IPS-20b (cell line): Measurements from ENCODE around the gene RPL7A.
"Not testable (repeated sequence)": the region's sequence is repeated elsewhere in the genome, so short reads cannot be mapped to it uniquely, and the experiment has no call there.

Experiments
- H3K27ac ChIP-seq: one replicate; pipeline ENCODE4 v1.5.1; 2013; ENCODE audit warnings: low read length
- H3K27me3 ChIP-seq: 2 replicates; pipeline ENCODE4 v1.6.1; 2013; ENCODE audit warnings: mild to moderate bottlenecking, low read length, inconsistent platforms; ENCODE audit not compliant: insufficient read depth
- H3K36me3 ChIP-seq: 2 replicates; pipeline ENCODE4 v1.6.1; 2013; ENCODE audit warnings: low read depth, mild to moderate bottlenecking, inconsistent platforms, low read length, moderate library complexity; ENCODE audit not compliant: insufficient read depth
- H3K4me1 ChIP-seq: 2 replicates; pipeline ENCODE4 v1.6.1; 2013; ENCODE audit warnings: mild to moderate bottlenecking, control low read depth, inconsistent platforms, low read length, moderate library complexity; ENCODE audit not compliant: insufficient read depth
- H3K4me3 ChIP-seq: 2 replicates; pipeline ENCODE4 v1.5.1; 2013; ENCODE audit warnings: mild to moderate bottlenecking, low read length, inconsistent platforms
- H3K9ac ChIP-seq: 2 replicates; pipeline ENCODE4 v1.6.1; 2013; ENCODE audit warnings: low read depth, mild to moderate bottlenecking, inconsistent platforms, low read length, moderate library complexity
- H3K9me3 ChIP-seq: 2 replicates; pipeline ENCODE4 v1.6.1; 2013; ENCODE audit warnings: mild to moderate bottlenecking, low read depth, low read length, inconsistent platforms; ENCODE audit not compliant: insufficient read depth

The RPL7A gene

GRCh38 chr9:133347985-133348717 lies at the start of gene RPL7A, which contains the start of gene MED22:
TSS of gene RPL7A (plus strand) at chr9:133348218. CDS start at chr9:133348244, 26 bp downstream.
TSS of gene MED22 (minus strand) at chr9:133348131. CDS start at chr9:133346662, 1,469 bp downstream.
- no peaks in the 10 kb centered on the region for H3K27me3 ChIP-seq
- peak within 1 kb of the TSS; percentile 100 for H3K9ac ChIP-seq
- no peaks in the 10 kb centered on the region for H3K9me3 ChIP-seq
- peaks cover 81% of the 10 kb centered on the region for H3K36me3 ChIP-seq
- H3K27ac ChIP-seq = peak within 1 kb of the TSS; percentile 94
- H3K4me1 ChIP-seq = no peaks in the 10 kb centered on the region
- peak within 1 kb of the TSS; percentile 87 for H3K4me3 ChIP-seq

- not testable (repeated sequence) for H3K4me1 ChIP-seq, H3K36me3 ChIP-seq, H3K9me3 ChIP-seq, H3K4me3 ChIP-seq, H3K9ac ChIP-seq, H3K27ac ChIP-seq, H3K27me3 ChIP-seq
Measured at GRCh38 chr9:133299996-133300395, 48.0 kb upstream of the RPL7A start.

- no peak overlapping the region for H3K27ac ChIP-seq
- no peaks in the 10 kb centered on the region for H3K36me3 ChIP-seq
- H3K27me3 ChIP-seq = no peaks in the 10 kb centered on the region
- H3K4me3 ChIP-seq = no peak overlapping the region
- no peaks in the 10 kb centered on the region for H3K9me3 ChIP-seq
- no peaks in the 10 kb centered on the region for H3K4me1 ChIP-seq
- H3K9ac ChIP-seq = no peak overlapping the region
Measured at GRCh38 chr9:133301253-133302230, 46.5 kb upstream of the RPL7A start.

GRCh38 chr9:133303266-133304157 lies 44.5 kb upstream of the RPL7A start:
- no peaks in the 10 kb centered on the region for H3K9me3 ChIP-seq
- H3K9ac ChIP-seq = no peak overlapping the region
- peaks cover 4% of the 10 kb centered on the region; the same call in 1 of the 2 replicates for H3K27me3 ChIP-seq

GRCh38 chr9:133304158-133304470 lies 43.9 kb upstream of the RPL7A start:
- no peak overlapping the region for H3K9ac ChIP-seq
- H3K27ac ChIP-seq = no peak overlapping the region
- no peaks in the 10 kb centered on the region for H3K9me3 ChIP-seq
- H3K4me3 ChIP-seq = no peak overlapping the region
- no peaks in the 10 kb centered on the region for H3K36me3 ChIP-seq
- peaks cover 4% of the 10 kb centered on the region; the same call in 1 of the 2 replicates for H3K27me3 ChIP-seq
- H3K4me1 ChIP-seq = no peaks in the 10 kb centered on the region

More at GRCh38 chr9:133303266-133304157, 44.5 kb upstream of the RPL7A start:
- H3K4me1 ChIP-seq = no peaks in the 10 kb centered on the region
- no peak overlapping the region for H3K27ac ChIP-seq
- no peaks in the 10 kb centered on the region for H3K36me3 ChIP-seq
- no peak overlapping the region for H3K4me3 ChIP-seq

- no peak overlapping the region for H3K9ac ChIP-seq
- H3K9me3 ChIP-seq = no peaks in the 10 kb centered on the region
- H3K4me3 ChIP-seq = no peak overlapping the region
- no peaks in the 10 kb centered on the region for H3K4me1 ChIP-seq
- H3K27me3 ChIP-seq = peaks cover 4% of the 10 kb centered on the region; the same call in 1 of the 2 replicates
- no peaks in the 10 kb centered on the region for H3K36me3 ChIP-seq
- no peak overlapping the region for H3K27ac ChIP-seq
Measured at GRCh38 chr9:133304477-133305377, 43.3 kb upstream of the RPL7A start.

GRCh38 chr9:133305731-133306130 lies 42.3 kb upstream of the RPL7A start:
- H3K4me1 ChIP-seq = no peaks in the 10 kb centered on the region
- peaks cover 4% of the 10 kb centered on the region; the same call in 1 of the 2 replicates for H3K27me3 ChIP-seq
- no peak overlapping the region for H3K27ac ChIP-seq
- H3K9me3 ChIP-seq = no peaks in the 10 kb centered on the region
- H3K4me3 ChIP-seq = no peak overlapping the region
- H3K36me3 ChIP-seq = no peaks in the 10 kb centered on the region
- no peak overlapping the region for H3K9ac ChIP-seq

GRCh38 chr9:133306242-133307204 lies 41.5 kb upstream of the RPL7A start:
- H3K9ac ChIP-seq = no peak overlapping the region

GRCh38 chr9:133307301-133307700 lies 40.7 kb upstream of the RPL7A start:
- peaks cover 4% of the 10 kb centered on the region; the same call in 1 of the 2 replicates for H3K27me3 ChIP-seq
- H3K9me3 ChIP-seq = no peaks in the 10 kb centered on the region
- no peaks in the 10 kb centered on the region for H3K4me1 ChIP-seq
- no peak overlapping the region for H3K4me3 ChIP-seq
- no peaks in the 10 kb centered on the region for H3K36me3 ChIP-seq
- H3K27ac ChIP-seq = no peak overlapping the region
- no peak overlapping the region for H3K9ac ChIP-seq

More at GRCh38 chr9:133306242-133307204, 41.5 kb upstream of the RPL7A start:
- H3K36me3 ChIP-seq = no peaks in the 10 kb centered on the region
- no peaks in the 10 kb centered on the region for H3K9me3 ChIP-seq
- no peak overlapping the region for H3K4me3 ChIP-seq
- H3K27me3 ChIP-seq = peaks cover 4% of the 10 kb centered on the region; the same call in 1 of the 2 replicates
- H3K4me1 ChIP-seq = no peaks in the 10 kb centered on the region
- no peak overlapping the region for H3K27ac ChIP-seq

- H3K27ac ChIP-seq = no peak overlapping the region
- H3K27me3 ChIP-seq = peaks cover 4% of the 10 kb centered on the region; the same call in 1 of the 2 replicates
- no peaks in the 10 kb centered on the region for H3K36me3 ChIP-seq
- no peaks in the 10 kb centered on the region for H3K9me3 ChIP-seq
- H3K9ac ChIP-seq = no peak overlapping the region
- no peak overlapping the region for H3K4me3 ChIP-seq
- no peaks in the 10 kb centered on the region for H3K4me1 ChIP-seq
Measured at GRCh38 chr9:133309608-133310007, 38.4 kb upstream of the RPL7A start.
